GM18520 (cell line): Measurements from ENCODE around the gene CSH2.
"Not testable (repeated sequence)": the region's sequence is repeated elsewhere in the genome, so short reads cannot be mapped to it uniquely, and the experiment has no call there.

Experiments used
- ATAC-seq: cut with Tn5 transposase; IDR thresholded peaks from one replicate; pipeline ENCODE4 v1.9.1; 2021; ENCODE audit not compliant: unreplicated experiment

Gene CSH2

DNA sequence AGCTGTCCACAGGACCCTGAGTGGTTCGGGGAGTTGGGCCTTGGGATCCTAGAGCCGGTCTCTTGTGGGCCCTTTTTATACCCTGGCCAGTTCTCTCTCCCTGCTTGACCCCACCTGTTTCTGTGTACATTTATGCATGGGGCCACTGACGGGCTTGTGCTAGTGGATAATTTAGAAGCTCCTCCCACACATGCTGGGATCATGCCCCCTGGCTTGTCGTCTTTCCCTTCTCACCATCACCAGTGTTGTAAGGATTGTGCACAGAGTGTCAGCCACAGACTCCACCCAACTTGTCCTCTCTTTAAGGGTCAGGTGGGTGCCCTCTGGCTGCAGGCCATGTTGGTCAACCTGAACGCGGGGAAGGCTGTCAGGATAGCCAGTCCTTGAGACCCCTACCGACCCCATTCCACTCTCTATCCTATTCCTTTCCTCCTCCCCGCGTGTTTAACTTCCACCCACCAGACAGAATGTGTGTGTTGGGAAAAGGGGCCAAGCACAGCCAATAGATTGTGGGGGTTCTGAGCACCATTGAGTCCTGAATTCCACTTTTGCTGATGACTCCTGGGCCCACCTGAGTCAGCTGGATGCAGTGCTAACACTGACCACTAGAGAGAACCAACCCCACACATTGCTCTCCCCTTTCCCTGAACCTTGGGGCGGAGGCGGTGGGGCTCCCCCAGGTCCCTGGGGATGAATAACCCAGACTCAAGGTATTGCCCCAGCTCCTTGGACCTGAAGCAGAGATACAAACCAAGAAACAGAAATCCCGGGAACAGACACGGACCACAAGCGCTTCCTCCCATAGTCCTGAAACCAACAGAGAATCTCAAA is 23.3 kb upstream of the CSH2 start, which contains the start of gene CSH1:
Gene CSH1 (minus strand): TSS at position 51 of the 831 bp plus-strand sequence. CDS start 63 bp downstream, outside the sequence.
- ATAC-seq: not testable (repeated sequence)

DNA sequence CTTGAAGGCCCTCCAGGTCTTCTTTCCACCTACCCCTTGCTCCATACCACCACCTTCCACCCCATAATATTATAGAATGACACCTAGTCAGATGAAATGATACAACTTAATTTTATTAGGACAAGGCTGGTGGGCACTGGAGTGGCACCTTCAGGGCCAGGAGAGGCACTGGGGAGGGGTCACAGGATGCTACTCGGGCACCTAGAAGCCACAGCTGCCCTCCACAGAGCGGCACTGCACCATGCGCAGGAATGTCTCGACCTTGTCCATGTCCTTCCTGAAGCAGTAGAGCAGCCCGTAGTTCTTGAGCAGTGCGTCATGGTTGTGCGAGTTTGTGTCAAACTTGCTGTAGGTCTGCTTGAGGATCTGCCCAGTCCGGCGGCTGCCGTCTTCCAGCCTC is 21.3 kb upstream of the CSH2 start:
- ATAC-seq: not testable (repeated sequence)

DNA sequence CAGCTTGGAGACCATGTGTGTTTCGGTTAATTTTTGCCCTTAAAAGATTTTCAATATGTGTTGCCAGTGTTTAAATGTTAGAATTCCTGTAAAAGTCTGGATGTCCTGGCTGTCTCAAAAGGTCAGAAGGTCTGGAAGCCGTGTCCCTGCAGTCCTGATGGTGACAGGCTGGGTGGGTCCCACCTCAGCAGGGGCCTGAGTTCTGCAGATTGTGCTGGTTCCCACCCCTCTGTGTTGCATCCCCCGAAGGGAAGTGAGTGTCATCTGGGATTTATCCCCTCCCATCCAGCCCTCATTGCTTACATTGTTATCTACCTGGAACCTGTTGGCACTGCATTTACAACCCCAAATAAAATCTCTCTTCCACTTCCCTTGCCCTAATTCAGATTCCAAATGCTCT is 20.5 kb upstream of the CSH2 start:
- ATAC-seq: not testable (repeated sequence)

DNA sequence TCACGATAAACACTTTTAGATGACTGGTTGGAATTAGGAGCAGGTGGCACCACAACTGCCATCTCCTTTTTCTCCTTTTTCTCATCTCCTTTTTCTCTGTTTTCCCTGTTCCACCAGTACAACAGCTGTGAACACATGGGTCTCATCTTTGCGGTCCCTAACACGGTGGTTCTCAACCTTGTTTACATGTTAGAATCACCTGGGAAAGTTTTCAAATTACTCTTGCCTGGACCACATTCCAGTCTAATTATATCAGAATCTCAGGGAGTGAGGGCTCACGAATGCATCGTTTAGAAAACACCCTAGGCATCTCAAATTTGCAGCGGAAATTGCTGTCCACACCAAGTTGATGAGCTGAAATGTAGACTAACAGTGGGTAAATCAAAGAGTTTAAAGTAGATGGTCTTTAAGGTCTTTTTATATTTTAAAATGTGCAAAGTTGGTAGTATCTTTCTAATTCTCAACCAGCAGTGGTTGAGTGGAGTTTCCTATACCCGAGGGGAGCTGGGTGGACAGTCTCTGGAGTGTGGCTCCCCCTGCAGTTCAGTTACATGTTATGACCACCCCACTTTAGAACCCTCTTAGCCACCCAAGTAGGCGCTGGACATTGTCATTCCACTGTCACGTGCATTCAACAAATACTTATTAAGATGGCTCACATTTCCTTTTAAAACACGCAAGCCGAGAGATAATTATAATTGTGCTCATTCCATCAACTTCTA is 19.0 kb upstream of the CSH2 start:
- ATAC-seq: not testable (repeated sequence)

DNA sequence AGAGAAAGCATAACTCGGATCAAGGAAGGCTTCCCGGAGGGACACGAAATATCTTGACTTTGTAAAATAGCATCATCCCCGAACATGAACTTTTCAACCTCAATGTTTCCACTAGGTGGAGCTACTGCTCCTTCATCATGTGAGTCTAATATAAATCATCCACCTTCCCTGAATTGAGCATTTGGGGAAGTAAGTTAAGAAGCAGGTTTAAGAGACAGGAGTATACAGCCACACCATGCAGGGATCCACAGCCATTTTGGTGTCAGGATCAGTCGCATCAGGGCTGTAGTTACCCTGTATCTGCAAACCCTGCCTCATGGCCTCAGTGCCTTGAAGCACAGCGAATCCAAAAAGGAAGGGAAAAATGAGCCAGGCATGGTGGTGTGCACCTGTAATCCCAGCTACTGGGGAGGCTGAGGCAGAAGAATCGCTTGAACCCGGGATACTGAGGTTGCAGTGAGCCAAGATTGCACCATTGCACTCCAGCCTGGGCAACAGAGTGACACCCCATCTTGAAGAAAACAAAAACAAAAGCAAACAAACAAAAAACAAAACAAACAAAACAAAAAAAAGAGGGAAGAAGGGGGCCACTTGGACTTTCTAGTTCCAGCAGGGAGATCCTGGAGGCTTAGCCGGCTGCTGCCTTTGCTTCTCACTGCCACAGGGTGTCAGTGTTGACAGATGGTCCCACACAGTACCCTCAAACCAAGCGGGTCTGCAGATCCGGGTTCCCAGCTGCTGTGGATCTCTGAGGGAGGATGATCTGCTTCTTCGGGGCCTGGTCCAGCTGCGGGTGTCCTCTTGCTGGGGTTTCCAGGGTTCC is 15.8 kb upstream of the CSH2 start:
- not testable (repeated sequence) for ATAC-seq

DNA sequence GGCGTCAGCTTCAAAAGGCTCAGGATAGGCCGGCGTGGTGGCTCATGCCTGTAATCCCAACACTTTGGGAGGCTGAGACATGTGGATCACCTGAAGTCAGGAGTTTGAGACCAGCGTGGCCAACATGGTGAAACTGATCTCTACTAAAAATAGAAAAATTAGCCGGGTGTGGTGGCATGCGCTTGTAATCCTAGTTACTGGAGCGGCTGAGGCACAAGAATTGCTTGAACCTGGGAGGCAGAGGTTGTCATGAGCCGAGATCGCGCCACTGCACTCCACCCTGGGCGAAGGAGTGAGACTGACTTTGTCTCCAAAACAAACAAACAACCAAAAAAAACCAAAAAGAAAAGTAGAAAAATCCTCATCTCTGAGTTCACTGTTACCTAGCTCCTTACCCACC is 11.6 kb upstream of the CSH2 start:
- ATAC-seq: not testable (repeated sequence)

DNA sequence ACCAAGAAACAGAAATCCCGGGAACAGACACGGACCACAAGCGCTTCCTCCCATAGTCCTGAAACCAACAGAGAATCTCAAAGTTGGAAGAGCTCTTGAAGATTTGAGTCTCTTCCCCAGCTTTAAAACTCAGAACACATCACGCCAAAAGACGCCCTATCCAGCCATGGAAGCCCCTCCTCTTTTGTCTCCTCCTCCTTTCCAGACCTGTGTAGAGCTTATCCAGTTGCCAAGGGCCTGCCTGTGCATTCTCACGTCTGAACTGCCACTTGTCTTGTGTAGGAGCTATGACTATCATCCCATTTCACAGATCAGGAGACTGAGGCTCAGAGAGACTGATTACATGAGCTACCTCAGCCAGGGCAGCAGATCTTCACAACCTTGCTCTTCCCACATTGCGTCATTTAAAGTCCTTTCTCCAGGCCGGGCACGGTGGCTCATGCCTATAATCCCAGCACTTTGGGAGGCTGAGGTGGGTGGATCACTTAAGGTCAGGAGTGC is 9.2 kb upstream of the CSH2 start:
- not testable (repeated sequence) for ATAC-seq

DNA sequence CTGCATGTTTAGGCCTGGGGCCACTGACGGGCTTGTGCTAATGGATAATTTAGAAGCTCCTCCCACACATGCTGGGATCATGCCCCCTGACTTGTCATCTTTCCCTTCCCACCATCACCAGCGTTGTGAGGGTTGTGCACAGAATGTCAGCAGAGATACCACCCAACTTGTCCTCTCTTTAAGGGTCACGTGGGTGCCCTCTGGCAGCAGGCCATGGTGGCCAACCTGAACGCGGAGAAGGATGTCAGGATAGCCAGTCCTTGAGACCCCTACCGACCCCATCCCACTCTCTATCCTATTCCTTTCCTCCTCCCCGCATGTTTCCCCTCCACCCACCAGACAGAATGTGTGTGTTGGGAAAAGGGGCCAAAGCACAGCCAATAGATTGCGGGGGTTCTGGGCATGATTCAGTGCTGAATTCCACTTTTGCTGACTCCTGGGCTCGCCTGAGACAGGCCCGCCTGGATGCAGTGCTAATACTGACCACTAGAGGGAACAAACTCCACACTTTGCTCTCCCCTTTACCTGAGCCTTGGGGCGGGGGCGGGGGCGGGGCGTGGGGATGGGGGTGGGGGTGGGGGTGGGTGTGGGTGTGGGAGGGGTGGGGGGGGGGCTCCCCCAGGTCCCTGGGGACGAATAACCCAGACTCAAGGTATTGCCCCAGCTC is 8.6 kb upstream of the CSH2 start, which contains the start of gene GH2:
Gene GH2 (minus strand): TSS at position 10 of the 667 bp plus-strand sequence. CDS start 143 bp downstream, outside the sequence.
- ATAC-seq: no peak

DNA sequence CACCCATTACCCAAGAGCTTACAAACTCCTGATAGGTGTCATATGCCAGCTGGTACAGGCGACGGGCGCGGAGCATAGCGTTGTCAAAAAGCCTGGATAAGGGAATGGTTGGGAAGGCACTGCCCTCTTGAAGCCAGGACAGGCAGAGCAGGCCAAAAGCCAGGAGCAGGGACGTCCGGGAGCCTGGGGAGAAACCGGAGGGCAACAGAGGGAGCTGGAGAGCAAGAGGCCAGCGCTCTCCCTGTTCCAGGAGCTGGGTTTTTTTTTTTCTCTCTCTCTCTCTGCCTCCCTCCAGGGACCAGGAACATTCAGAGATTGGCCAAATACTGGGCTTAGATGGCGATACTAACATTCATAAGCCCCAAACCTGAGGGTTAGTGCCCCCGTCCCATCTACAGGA is 7.9 kb upstream of the CSH2 start:
- not testable (repeated sequence) for ATAC-seq

DNA sequence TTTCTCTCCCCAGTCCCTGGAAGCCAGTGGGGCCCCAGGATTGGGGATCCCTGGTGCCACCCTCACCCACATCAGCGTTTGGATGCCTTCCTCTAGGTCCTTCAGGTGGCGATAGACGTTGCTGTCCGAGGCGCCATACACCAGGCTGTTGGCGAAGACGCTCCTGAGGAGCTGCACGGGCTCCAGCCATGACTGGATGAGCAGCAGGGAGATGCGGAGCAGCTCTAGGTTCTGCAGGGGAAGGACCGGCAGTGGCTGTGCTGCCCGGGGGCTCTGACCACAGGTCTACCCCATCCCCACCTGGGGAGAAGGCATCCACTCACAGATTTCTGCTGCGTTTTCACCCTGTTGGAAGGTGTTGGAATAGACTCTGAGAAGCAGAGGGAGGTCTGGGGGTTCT is 7.2 kb upstream of the CSH2 start:
- no peak for ATAC-seq

DNA sequence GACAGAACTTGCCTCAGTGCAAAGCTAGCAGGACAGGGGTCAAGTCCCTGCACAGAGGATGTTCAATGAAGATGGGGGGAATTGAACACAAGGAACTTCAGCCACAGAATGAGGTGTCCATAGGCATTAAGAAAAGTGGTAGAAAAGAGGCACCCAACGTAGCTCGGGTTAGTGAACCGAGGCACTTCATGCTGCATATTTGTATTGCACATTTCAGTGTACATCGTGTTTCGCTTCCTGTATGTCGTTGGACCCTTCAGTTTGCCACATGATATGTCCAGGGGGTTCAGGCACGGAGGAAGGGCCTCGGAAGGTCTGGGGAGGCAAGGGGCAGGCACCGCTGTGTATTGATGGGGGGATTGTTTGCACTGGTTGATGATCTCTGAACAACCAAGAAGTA is 4.9 kb upstream of the CSH2 start:
- ATAC-seq: not testable (repeated sequence)

DNA sequence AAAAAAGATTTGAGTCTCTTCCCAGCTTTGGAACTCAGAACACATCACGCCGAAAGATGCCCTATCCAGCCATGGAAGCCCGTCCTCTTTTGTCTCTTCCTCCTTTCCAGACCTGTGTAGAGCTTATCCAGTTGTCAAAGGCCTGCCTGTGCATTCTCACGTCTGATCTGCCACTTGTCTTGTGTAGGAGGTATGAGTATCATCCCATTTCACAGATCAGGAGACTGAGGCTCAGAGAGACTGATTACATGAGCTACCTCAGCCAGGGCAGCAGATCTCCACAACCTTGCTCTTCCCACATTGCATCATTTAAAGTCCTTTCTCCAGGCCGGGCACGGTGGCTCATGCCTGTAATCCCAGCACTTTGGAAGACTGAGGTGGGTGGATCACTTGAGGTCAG is 1.2 kb upstream of the CSH2 start:
- ATAC-seq: not testable (repeated sequence)

DNA sequence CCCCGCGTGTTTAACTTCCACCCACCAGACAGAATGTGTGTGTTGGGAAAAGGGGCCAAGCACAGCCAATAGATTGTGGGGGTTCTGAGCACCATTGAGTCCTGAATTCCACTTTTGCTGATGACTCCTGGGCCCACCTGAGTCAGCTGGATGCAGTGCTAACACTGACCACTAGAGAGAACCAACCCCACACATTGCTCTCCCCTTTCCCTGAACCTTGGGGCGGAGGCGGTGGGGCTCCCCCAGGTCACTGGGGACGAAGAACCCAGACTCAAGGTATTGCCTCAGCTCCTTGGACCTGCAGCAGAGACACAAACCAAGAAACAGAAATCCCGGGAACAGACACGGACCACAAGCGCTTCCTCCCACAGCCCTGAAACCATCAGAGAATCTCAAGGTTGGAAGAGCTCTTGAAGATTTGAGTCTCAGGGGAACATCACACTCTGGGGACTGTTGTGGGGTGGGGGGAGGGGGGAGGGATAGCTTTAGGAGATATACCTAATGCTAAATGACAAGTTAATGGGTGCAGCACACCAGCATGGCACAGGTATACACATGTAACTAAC is 667 bp upstream of the CSH2 start:
- not testable (repeated sequence) for ATAC-seq

DNA sequence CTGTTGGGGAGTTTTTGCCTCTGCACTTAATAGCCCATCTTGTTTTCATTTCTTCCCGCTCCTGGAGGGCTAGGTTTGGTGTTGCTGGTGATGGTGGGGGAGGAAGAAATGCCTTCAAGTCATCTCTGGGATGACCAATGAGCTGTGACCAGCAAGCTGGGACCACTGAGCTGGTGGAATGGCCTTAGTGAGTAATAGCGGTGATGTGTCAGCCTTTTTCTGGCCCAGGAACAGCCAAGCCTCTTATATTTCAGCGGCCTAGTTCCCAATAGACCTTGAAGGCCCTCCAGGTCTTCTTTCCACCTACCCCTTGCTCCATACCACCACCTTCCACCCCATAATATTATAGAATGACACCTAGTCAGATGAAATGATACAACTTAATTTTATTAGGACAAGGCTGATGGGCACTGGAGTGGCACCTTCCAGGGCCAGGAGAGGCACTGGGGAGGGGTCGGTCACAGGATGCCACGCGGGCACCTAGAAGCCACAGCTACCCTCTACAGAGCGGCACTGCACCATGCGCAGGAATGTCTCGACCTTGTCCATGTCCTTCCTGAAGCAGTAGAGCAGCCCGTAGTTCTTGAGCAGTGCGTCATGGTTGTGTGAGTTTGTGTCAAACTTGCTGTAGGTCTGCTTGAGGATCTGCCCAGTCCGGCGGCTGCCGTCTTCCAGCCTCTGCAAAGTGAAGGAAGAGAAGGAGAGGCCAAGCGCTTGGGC is 1.7 kb downstream of the CSH2 start:
- not testable (repeated sequence) for ATAC-seq

DNA sequence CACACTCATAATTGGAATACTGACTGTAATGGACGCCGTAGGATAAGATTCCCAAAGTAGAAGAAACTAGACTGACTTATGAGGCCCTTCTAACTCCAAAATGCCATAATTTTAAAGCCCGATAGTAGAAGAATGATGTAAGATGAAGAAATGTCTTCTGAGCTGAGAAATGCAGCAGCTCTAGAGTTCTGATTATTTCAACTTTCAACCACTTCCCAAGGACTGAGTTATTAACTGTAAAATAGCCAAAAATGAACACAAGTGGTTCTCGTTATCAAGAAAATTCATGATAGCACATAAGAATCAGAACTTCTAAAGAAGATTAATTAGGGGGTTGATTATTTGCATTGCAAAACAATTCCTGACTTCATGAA is 3.2 kb downstream of the CSH2 start:
- ATAC-seq: not testable (repeated sequence)

DNA sequence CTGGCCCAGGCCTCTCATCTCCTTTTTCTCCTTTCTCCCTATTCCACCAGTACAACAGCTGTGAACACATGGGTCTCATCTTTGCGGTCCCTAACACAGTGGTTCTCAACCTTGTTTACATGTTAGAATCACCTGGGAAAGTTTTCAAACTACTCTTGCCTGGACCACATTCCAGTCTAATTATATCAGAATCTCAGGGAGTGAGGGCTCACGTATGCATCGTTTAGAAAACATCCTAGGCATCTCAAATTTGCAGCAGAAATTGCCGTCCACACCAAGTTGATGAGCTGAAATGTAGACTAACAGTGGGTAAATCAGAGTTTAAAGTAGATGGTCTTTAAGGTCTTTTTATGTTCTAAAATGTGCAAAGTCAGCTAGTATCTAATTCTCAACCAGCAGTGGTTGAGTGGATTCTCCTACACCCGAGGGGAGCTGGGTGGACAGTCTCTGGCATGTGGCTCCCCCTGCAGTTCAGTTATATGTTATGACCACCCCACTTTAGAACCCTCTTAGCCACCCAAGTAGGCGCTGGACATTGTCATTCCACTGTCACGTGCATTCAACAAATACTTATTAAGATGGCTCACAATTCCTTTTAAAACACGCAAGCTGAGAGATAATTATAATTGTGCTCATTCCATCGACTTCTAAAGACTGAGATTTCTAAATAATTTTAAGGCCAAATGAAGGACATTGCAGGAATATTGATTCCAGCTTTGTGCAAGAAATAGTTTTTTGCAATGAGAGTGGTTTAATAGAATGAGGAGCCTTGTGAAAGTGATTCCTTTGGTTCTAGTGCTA is 3.8 kb downstream of the CSH2 start:
- ATAC-seq: not testable (repeated sequence)

DNA sequence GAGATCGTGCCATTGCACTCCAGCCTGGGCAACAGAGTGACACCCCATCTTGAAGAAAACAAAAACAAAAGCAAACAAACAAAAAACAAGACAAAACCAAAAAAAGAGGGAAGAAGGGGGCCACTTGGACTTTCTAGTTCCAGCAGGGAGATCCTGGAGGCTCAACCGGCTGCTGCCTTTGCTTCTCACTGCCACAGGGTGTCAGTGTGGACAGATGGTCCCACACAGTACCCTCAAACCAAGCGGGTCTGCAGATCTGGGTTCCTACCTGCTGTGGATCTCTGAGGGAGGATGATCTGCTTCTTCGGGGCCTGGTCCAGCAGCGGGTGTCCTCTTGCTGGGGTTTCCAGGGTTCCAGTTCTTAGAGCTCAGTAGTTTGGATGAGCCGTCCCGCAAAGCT is 6.9 kb downstream of the CSH2 start:
- not testable (repeated sequence) for ATAC-seq

DNA sequence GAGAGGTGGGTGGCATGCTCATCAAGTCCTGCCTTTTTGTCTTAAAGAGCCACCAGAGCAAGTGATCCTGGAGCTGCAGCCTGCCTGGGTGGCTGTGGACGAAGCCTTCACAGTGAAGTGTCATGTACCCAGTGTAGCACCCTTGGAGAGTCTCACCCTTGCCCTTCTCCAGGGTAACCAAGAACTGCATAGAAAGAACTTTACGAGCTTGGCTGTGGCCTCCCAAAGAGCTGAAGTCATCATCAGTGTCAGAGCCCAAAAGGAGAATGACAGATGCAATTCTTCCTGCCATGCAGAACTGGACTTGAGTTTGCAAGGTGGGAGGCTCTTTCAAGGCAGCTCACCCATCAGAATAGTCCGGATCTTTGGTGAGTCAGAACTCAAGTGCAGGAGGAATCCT is 14.2 kb downstream of the CSH2 start:
- ATAC-seq: no peak

DNA sequence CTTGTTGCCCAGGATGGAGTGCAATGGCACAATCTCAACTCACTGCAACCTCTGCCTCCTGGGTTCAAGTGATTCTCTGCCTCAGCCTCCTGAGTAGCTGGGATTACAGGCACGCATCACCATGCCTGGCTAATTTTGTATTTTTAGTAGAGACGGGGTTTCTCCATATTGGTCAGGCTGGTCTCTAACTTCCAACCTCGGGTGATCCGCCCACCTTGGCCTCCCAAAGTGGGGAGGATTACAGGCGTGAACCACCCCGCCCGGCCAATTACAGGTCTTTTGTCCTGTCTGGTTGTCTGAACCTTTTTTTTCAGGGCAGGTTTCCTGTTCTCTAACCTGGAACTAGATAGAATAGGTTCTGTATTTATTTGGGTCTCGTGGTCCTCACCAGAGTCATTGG is 17.1 kb downstream of the CSH2 start:
- ATAC-seq: not testable (repeated sequence)
